ENCODE results near the gene MIA3. TPM values are rescaled to one million over a fixed set of nuclear protein-coding genes. Genes with fewer than 3 reads are reported as not detected.

MIA3 gene
- total and polyA plus RNA-seq, 2 of the 4 experiments (the other 2 are of a cell fraction) = 35.0 to 45.4 TPM

DNA sequence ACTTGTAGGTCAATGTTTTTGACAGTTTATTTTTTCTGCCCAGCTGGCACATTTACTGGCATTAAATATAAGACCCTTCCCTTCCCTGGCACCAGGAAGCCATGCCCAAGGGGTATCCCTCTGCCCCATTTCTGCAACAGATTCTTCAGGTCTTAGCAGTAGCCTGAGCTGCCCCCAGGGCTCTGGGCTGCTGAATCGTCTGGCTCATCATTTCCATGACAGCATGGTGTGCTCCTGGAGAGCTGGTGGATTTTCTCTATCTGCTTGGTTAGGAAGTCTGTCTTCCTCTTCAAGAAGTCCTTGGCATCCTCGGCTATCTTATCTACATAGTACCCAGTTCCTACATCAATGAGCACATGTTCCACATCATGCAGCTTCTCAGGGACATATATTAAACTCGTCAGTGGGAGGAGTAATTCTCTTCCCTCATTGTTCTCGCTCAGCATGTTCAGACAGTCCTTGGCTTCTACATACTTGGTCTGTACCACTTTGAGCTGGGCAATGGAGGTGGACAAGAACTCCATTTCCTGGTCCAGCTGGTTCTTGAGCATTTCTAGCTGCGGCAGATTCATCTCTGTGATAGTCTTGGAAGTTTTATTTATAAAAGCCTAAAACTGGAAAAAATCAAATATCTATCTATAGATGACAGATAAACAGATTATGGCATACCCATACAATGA lies 23.5 kb downstream of the MIA3 start:
- Histone ChIP-seq H2BK120ac (ENCODE audit: low read depth, low read length) (no peak overlapping the region), H2AK9ac (replicated peaks; ENCODE audit: low read depth, low read length, poor library complexity) (no peak overlapping the region), H2BK20ac (ENCODE audit: low read depth, low read length) (no peak overlapping the region), H3K4me3 (ENCODE audit: insufficient read depth, low read depth, low read length) (no peak overlapping the region), H2BK5ac (ENCODE audit: low read depth, low read length, poor library complexity, severe bottlenecking) (no peak overlapping the region), H3K36me3 (ENCODE audit: control insufficient read depth, insufficient read depth, low read length) (peaks cover 5% of the 10 kb centered on the region; the same call in 1 of the 2 replicates), H4K91ac (ENCODE audit: insufficient read depth, low read depth, low read length) (no peak overlapping the region), H3K27me3 (ENCODE audit: control insufficient read depth, insufficient read depth, low read length) (no peaks in the 10 kb centered on the region), H3K79me1 (ENCODE audit: low read depth in 1 of 2, low read length in 2 of 2) (peaks cover 16 to 18% of the 10 kb centered on the region in 2 experiments), H3K4me2 (ENCODE audit: low read depth, low read length) (no peak overlapping the region), H3K9me3 (ENCODE audit: control insufficient read depth, insufficient read depth, low read length) (no peaks in the 10 kb centered on the region), H3K23ac (ENCODE audit: low read depth, low read length) (no peak overlapping the region), H2AK5ac (ENCODE audit: low read depth, low read length) (no peak overlapping the region), H3K14ac (replicated peaks; ENCODE audit: low read depth, low read length) (no peak overlapping the region), H4K8ac (ENCODE audit: low read depth in 2 of 2, low read length in 2 of 2) (no peak overlapping the region), H2AFZ (replicated peaks; ENCODE audit: low read length, poor library complexity) (no peak overlapping the region), H3K4ac (ENCODE audit: low read depth, low read length) (no peak overlapping the region), H3K9ac (ENCODE audit: low read depth, low read length) (no peak overlapping the region), H3K9me1 (ENCODE audit: insufficient read depth, low read length) (no peaks in the 10 kb centered on the region), H3K4me1 (ENCODE audit: control insufficient read depth, insufficient read depth, low read length) (0 out of 2 replicates have a peak, but pooled peaks cover 1% of the 10 kb centered on the region), H3K56ac (ENCODE audit: extremely low read depth, insufficient read depth, low read length) (no peak overlapping the region), H3K18ac (ENCODE audit: low read depth, low read length) (no peak overlapping the region), H2BK15ac (ENCODE audit: low read depth, low read length) (no peak overlapping the region), H3K27ac (ENCODE audit: insufficient read depth, low read length) (no peak overlapping the region), H4K5ac (ENCODE audit: low read depth, low read length) (no peak overlapping the region), H4K20me1 (ENCODE audit: insufficient read depth, low read length) (no peaks in the 10 kb centered on the region)
- TF ChIP-seq SMC3 (IDR thresholded peaks at IDR 0.05; ENCODE audit: low read depth, low read length) (no peak), FOS (IDR thresholded peaks at IDR 0.05; ENCODE audit: low read depth, low read length) (no peak), RAD21 (IDR thresholded peaks at IDR 0.05; ENCODE audit: low read length) (no peak), POLR2A (IDR thresholded peaks at IDR 0.05; ENCODE audit: low read depth, low read length) (no peak), MXI1 (IDR thresholded peaks at IDR 0.05; ENCODE audit: borderline replicate concordance, low read depth, low read length) (no peak), BHLHE40 (IDR thresholded peaks at IDR 0.05; ENCODE audit: low read depth, low read length) (no peak), RFX5 (IDR thresholded peaks at IDR 0.05; ENCODE audit: low read depth, low read length) (no peak), MAZ (IDR thresholded peaks at IDR 0.05; ENCODE audit: borderline replicate concordance, low read depth, low read length) (no peak), CEBPB (IDR thresholded peaks at IDR 0.05; ENCODE audit: low read depth, low read length) (no peak), CHD1 (IDR thresholded peaks at IDR 0.05; ENCODE audit: low read depth, low read length) (no peak)
- TF ChIP-seq, protein P1, sequence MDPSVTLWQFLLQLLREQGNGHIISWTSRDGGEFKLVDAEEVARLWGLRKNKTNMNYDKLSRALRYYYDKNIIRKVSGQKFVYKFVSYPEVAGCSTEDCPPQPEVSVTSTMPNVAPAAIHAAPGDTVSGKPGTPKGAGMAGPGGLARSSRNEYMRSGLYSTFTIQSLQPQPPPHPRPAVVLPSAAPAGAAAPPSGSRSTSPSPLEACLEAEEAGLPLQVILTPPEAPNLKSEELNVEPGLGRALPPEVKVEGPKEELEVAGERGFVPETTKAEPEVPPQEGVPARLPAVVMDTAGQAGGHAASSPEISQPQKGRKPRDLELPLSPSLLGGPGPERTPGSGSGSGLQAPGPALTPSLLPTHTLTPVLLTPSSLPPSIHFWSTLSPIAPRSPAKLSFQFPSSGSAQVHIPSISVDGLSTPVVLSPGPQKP (IDR thresholded peaks at IDR 0.05; ENCODE audit: borderline replicate concordance, low read depth, low read length) = no peak
- TF ChIP-seq, protein P2, sequence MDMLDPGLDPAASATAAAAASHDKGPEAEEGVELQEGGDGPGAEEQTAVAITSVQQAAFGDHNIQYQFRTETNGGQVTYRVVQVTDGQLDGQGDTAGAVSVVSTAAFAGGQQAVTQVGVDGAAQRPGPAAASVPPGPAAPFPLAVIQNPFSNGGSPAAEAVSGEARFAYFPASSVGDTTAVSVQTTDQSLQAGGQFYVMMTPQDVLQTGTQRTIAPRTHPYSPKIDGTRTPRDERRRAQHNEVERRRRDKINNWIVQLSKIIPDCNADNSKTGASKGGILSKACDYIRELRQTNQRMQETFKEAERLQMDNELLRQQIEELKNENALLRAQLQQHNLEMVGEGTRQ (IDR thresholded peaks at IDR 0.05; ENCODE audit: low read depth, low read length) = no peak
- no peak for ATAC-seq (ENCODE audit: low read depth)
- DNase-seq = no peak
- no CpG with 5 or more reads among the region's 5 CpGs for WGBS, 2 experiments (ENCODE audit: extremely low coverage in 2 of 2, insufficient read length in 1 of 2)
- dilution Hi-C loops (cut with HindIII; ENCODE audit: low sequenced_read_pairs, unreplicated experiment) = no loop called here
- ChIA-PET CTCF (interaction anchor here (0.6 kb wide), 1 partner anchor 20 kb away, joined by 4 read pairs; no protein-coding TSS in a partner anchor), POLR2A (ENCODE audit: unreplicated experiment) (no interaction called here)
- no TSS peak for BruUV-seq (replicated peaks)
- intact Hi-C loops (cut with micrococcal nuclease) = no loop called here
- in situ Hi-C loops (cut with MboI; ENCODE audit: low sequenced_read_pairs) = loop anchor here (25.0 kb wide), 2 partner anchors 904 to 1179 kb away; partner anchors contain the start of gene DUSP10
